GM18861 (cell line): Measurements from ENCODE around the gene DCAF11.

Experiments
- ATAC-seq: cut with Tn5 transposase; IDR thresholded peaks from one replicate; pipeline ENCODE4 v1.9.1; 2021; ENCODE audit not compliant: unreplicated experiment

Gene DCAF11

GRCh38 chr14:24137529-24138395 lies 23.2 kb downstream of the DCAF11 start:
- no peak for ATAC-seq

- ATAC-seq, result no peak
Measured at GRCh38 chr14:24138396-24139271, 24.1 kb downstream of the DCAF11 start.

- no peak for ATAC-seq
Measured at GRCh38 chr14:24139272-24139934, 24.8 kb downstream of the DCAF11 start.

- ATAC-seq, result peak; percentile 79
Measured at GRCh38 chr14:24141097-24141880, 26.7 kb downstream of the DCAF11 start, which contains the start of gene EMC9. TSS of gene EMC9 (minus strand) at chr14:24141591. CDS start at chr14:24141304, 287 bp downstream.

- ATAC-seq, result no peak
Measured at GRCh38 chr14:24143511-24143910, 28.9 kb downstream of the DCAF11 start.

GRCh38 chr14:24144451-24144850 lies 29.9 kb downstream of the DCAF11 start:
- ATAC-seq, result no peak

- ATAC-seq, result no peak
Measured at GRCh38 chr14:24145219-24145618, 30.6 kb downstream of the DCAF11 start.

- no peak for ATAC-seq
Measured at GRCh38 chr14:24145690-24146452, 31.3 kb downstream of the DCAF11 start.

- peak; percentile 53 for ATAC-seq
Measured at GRCh38 chr14:24146453-24146977, 31.9 kb downstream of the DCAF11 start, which contains the start of gene PSME2. TSS of gene PSME2 (minus strand) at chr14:24146610. CDS start at chr14:24146581, 29 bp downstream.

GRCh38 chr14:24146978-24147760 lies 32.6 kb downstream of the DCAF11 start, which contains the start of gene RNF31:
TSS of gene RNF31 (plus strand) at chr14:24147498. CDS start at chr14:24147699, 201 bp downstream.
- peak; percentile 74 for ATAC-seq

- ATAC-seq, result no peak
Measured at GRCh38 chr14:24147761-24148428, 33.3 kb downstream of the DCAF11 start.

GRCh38 chr14:24149302-24149969 lies 34.9 kb downstream of the DCAF11 start:
- no peak for ATAC-seq

GRCh38 chr14:24150061-24150460 lies 35.5 kb downstream of the DCAF11 start:
- no peak for ATAC-seq

- ATAC-seq, result no peak
Measured at GRCh38 chr14:24150567-24150966, 36.0 kb downstream of the DCAF11 start.

- ATAC-seq, result no peak
Measured at GRCh38 chr14:24150993-24151392, 36.4 kb downstream of the DCAF11 start.

GRCh38 chr14:24151404-24152080 lies 37.0 kb downstream of the DCAF11 start:
- no peak for ATAC-seq

GRCh38 chr14:24155100-24155499 lies 40.5 kb downstream of the DCAF11 start:
- no peak for ATAC-seq
